Stimulated activated CD8-positive, alpha-beta memory T cell treated with anti-CD3 and anti-CD28 coated beads, Interleukin-12 subunit alpha, Interleukin-12 subunit beta, amount 100 ng/mL, for 4 hours (primary cell): ENCODE measurements around the gene POU6F2.

Experiments used
- DNase-seq: peaks from one replicate; pipeline ENCODE4 v3.0.0-alpha.2; 2020; ENCODE audit warnings: low read depth

POU6F2 gene

GRCh38 chr7:39451901-39452300 is 474.2 kb downstream of the POU6F2 start:
- no peak for DNase-seq

GRCh38 chr7:39453743-39454355 is 476.1 kb downstream of the POU6F2 start:
- no peak for DNase-seq

- DNase-seq, result no peak
Observed at GRCh38 chr7:39458061-39458745, 480.5 kb downstream of the POU6F2 start.

DNA sequence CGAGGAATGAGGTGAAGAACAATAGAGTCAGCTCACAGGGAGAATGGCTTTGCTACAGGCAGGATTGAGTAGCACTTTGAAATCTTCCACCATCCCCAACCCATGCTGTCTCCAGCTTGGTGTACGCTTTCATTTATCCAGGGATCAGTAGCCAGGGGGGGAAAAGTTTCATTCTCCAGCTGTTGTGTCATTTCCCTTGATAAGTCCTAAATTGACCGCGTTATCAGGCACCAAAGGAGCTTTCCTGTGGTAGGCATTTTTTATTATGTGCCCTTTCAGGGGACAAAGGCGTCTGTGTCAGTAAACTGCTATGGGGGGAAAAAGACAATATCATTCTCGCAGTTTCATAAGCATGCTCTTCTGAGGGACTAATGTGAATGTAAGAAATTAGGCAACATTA is 481.9 kb downstream of the POU6F2 start:
- no peak for DNase-seq

DNA sequence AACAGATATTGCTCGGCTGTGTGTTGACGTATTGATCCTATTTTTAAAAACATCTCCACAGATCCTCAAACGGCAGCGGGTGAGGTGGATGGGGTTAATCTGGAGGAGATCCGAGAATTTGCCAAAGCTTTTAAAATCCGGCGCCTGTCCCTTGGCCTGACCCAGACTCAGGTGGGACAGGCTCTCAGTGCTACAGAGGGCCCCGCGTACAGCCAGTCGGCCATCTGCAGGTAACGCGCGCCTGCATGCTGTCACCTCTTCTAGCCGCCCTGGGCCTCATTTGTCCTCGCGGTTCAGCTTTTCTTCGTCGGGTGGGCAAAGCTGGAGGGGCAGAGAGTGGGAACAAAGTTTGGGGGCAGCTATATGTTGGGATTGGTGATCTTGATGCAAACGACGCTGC is 482.8 kb downstream of the POU6F2 start:
- no peak for DNase-seq

GRCh38 chr7:39461263-39461820 is 483.6 kb downstream of the POU6F2 start:
- no peak for DNase-seq

- DNase-seq, result no peak
Observed at GRCh38 chr7:39463252-39463651, 485.5 kb downstream of the POU6F2 start.

- DNase-seq, result no peak
Observed at GRCh38 chr7:39464350-39465054, 486.8 kb downstream of the POU6F2 start.

DNA sequence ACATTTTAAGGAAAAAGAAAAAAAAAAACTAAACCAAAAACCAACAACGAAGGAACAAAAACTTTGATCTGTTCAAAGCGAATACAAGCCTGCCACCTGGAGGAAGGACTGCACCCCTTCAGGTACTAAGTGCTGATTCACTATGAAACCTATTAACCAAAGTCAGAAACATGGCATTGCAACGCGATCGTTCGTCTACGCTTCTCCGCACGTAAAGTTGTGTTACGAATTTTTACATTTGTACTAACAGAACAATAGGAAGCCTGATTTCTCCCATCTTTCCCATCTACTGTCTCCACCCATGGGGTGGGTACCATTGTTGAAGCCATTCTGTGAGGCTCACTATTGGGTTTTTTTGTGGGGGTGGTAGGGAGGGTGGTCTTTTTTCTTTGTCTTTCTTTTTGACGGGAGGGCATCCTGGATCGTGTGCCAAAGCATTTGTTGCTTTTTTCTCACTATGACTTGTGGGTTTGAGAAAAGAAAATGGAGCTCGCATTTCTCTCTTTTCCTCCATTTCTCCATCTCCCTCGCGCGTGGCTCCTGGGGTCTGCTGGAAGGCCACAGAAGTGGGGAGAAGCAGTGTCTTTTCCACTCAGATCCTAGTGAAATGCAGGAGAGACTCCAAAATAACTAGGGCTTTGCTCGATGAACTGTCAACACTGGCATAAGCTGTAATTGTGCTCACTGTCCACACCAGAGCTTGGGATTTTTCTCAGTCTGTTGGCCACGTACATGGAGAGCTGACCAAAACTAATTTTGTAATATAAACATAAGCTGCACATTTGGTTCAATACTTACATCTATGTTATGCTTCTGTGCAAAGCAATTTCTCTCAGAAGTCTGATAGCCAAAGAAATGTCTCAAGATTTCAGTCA is 487.6 kb downstream of the POU6F2 start:
- DNase-seq, result no peak

- no peak for DNase-seq
Observed at GRCh38 chr7:39468261-39468660, 490.6 kb downstream of the POU6F2 start.

DNA sequence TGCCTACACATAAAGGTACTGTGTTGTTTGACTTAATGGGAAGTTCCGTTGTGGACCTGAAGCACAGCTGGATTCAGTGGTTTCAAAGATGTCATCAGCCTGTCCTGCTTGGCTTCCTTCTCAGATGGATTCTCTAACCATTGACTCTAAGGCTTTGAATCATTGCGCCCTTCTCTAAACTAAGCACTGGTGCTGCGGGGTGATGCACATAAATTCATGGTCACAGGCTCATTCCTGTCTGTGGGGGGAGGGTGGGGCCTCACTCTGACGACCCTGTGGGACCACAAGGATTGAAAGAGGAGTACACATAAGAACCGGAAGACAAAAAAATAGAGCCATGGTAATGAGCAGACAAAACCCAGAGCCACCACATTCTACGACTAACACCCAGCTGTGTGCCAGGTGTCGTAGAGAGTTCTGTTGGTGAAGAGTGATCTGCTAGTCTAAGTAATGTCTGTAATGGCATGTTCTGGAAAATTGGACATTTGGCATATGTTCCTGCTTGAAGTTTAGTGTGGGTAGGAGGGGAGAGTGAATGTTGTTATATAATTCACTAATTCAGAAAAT is 491.2 kb downstream of the POU6F2 start:
- DNase-seq, result no peak

- no peak for DNase-seq
Observed at GRCh38 chr7:39480901-39481300, 503.2 kb downstream of the POU6F2 start.

GRCh38 chr7:39488467-39489393 is 511.0 kb downstream of the POU6F2 start:
- no peak for DNase-seq

DNA sequence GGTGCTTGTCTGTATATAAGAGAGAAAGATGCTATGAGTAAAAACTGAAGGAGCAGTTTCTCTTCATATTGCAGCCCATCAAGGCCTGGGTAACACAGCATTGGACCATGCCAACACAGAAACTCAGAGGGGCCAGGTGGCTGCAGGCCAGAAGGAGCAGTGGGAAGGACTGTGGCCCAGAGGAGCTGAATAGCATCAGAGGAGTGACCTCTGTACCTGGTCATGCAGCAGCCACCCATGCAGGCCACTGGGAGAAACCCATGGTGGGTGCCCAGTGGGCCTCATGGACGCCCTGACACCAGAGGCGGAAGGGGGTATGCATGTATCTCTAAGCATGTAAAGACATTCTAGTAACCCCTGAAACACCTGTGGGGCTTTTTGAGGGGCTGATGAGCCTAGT is 512.6 kb downstream of the POU6F2 start:
- DNase-seq, result no peak

DNA sequence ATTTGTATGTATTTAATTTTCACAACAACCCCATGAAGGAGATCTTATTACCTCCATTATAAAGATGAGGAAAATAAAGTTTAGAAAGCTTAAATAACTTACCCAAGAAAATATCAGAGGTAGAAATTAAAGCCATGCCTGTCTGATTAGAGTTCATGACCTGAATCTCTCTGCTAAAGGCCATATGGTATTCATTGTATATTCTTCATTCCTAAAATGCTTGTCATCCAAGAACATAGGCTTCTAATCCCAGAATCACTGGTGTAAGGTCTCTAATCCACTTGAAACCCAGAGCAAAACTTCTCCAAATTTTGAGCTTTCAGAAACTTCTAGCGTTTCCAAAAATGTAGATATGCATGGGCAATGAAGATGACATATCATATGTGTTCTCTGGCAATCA is 516.2 kb downstream of the POU6F2 start:
- no peak for DNase-seq

GRCh38 chr7:39501358-39501757 is 523.6 kb downstream of the POU6F2 start:
- DNase-seq, result no peak

GRCh38 chr7:39504963-39505362 is 527.3 kb downstream of the POU6F2 start:
- no peak for DNase-seq

DNA sequence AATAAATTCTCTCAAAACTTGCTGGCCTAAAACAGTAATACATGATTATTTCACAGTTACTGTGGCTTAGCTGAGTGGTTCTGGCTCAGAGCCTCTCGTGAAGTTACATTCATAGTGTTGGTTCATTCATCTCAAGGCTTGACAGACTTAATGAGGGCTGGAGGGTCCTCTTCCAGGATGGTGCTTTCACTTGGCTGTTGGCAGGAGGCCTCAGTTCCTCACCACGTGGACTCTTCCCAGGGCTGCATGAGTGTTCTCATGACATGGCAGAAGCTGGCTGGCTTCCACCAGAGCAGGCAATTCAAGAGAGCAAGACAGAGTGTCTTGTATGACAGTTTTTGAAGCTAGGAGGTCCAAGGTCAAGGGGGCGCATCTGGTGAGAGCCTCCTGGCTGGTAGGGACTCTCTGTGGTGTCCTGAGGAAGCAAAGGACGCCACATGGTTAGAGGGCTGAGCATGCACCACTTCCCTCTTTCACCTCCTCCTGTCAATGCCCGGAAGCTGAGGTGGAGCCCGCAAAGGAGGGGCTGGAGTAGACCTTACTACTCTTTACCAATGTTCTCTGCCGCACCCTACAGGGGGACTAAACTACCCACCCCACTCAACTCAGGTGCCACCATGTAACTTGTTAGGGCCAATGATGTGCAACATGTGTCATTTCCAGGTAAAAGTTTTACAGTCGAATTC is 530.3 kb downstream of the POU6F2 start:
- DNase-seq, result no peak

DNA sequence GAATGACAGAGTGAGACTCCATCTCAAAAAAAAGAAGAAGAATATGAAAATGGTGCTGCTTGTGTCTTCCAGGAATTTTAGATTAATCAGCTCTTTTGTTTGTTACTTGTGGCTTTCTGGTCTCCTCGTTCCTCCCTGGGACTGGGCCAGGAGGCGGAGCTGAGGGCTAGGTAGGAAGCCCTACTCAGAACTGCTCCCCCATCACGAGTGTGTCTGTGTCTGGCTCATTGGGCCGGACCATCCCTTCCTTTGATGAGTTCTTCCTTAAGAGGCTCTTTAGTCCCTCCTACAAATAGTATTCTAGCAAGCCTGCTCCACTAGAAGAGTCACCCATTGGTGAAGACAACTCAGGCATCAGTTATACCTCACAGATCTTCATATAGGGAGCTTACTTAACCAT is 531.7 kb downstream of the POU6F2 start:
- DNase-seq, result no peak

- DNase-seq, result no peak
Observed at GRCh38 chr7:39509912-39510311, 532.2 kb downstream of the POU6F2 start.
